Renal cortical epithelial cell (primary cell): ENCODE results near the gene KRTAP12-1. TPM values are rescaled to one million over a fixed set of nuclear protein-coding genes. Genes with fewer than 3 reads are reported as not detected.
"Not testable (repeated sequence)": the region's sequence is repeated elsewhere in the genome, so short reads cannot be mapped to it uniquely, and the experiment has no call there.

Experiments used
- DNase-seq: peaks from one replicate; pipeline ENCODE4 v3.0.0-alpha.2; 2011; ENCODE audit warnings: low read depth
- total RNA-seq: library from RNA; depleted of rRNA; stranded (reverse); fragments of >200 nt; gene quantifications from 2 replicates; pipeline ENCODE4 v1.2.3, GENCODE V29; 2014

Gene KRTAP12-1
- total RNA-seq, 1 donor from 2014 or later = not detected

DNA sequence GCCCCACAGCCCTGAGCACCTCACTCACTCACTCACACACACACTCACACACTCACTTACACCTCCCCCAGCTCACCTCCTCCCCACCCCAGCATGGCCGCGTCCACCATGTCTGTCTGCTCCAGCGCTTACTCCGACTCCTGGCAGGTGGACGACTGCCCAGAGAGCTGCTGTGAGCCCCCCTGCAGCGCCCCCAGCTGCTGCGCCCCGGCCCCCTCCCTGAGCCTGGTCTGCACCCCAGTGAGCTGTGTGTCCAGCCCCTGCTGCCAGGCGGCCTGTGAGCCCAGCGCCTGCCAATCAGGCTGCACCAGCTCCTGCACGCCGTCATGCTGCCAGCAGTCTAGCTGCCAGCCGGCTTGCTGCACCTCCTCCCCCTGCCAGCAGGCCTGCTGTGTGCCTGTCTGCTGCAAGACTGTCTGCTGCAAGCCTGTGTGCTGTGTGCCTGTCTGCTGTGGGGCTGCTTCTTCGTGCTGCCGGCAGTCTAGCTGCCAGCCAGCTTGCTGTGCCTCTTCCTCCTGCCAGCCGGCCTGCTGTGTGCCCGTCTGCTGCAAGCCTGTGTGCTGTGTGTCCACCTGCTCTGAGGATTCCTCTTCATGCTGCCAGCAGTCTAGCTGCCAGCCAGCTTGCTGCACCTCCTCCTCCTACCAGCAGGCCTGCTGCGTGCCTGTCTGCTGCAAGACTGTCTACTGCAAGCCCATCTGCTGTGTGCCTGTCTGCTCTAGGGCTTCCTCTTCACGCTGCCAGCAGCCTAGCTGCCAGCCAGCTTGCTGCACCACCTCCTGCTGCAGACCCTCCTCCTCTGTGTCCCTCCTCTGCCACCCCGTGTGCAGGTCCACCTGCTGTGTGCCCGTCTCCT, 35.4 kb downstream of the KRTAP12-1 start, which contains the start of gene KRTAP10-11:
Gene KRTAP10-11 (plus strand): TSS at position 49 of the 856 bp plus-strand sequence. CDS start 45 bp downstream, at position 94.
- not testable (repeated sequence) for DNase-seq

DNA sequence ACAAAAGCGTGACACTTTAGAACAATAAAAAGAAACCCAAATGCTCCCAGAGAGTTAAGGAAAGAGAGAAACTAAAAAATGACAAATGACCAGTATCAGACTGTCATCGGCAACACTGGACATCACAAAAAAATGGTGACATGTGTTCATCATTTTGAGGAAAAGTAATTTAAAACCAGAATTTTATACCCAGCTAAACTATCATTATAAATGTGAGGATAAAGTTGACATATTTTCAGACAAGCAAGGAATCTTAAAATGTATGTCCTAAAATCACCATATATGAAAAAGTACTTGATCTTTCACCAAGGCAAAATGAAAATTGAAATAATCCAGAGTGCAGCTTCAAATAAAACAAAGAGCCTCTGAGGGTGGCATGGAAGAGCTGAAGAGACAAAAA, 37.1 kb downstream of the KRTAP12-1 start:
- no peak for DNase-seq

DNA sequence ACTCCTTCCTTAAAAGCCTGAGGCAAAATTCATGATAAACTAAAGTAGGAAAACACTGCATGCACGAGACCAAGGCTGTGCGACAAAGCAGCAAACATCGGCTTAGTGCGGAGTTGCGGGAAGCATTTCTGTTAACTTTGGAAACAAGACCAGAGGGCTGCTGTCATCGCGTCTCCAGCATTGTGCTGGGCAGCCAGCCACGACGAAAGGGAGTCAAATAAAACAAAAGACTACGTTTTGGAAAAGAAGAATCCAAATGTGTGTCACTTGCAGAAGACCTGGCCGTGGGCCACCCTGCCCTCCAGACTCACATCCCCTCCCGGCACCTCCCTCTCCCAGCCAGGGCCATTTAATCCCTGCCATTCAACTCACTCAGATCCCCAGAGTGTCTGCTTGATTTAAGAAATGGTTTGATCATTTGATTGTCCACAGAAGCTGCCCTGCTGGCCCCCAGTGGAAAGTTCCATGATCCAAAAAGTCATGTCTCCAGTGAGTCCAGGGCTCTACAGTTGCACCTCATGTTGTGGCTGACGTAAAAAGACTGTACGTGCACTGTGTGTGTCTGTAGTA, 38.1 kb downstream of the KRTAP12-1 start:
- no peak for DNase-seq

- no peak for DNase-seq
These were observed 41.2 kb downstream of the KRTAP12-1 start for GRCh38 chr21:44640761-44641160.

DNA sequence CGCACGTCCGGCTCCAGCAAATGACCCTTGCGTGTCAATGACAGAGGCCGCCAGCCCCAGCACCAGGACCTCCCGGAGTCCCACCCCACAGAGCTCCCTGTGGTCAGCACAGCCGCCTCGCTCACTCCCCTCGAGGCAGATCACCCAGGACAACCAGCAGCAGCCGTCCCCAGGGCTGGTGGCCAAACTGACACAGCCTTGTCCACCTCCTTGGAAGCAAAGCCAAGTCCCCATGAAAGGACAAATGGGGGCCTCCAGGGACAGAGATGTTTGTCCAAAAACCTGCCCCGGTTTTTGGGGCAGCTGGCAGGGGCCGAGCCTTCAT, 42.7 kb downstream of the KRTAP12-1 start:
- no peak for DNase-seq

- not testable (repeated sequence) for DNase-seq
These were observed 43.2 kb downstream of the KRTAP12-1 start for GRCh38 chr21:44638506-44639330.

- DNase-seq = not testable (repeated sequence)
These were observed 44.1 kb downstream of the KRTAP12-1 start for GRCh38 chr21:44637851-44638348.

- no peak for DNase-seq
These were observed 44.7 kb downstream of the KRTAP12-1 start, which contains the start of gene KRTAP10-10 for GRCh38 chr21:44637018-44637850. TSS of gene KRTAP10-10 (plus strand) at chr21:44637356. CDS start at chr21:44637418, 62 bp downstream.

- no peak for DNase-seq
These were observed 45.5 kb downstream of the KRTAP12-1 start for GRCh38 chr21:44636209-44637017.

- DNase-seq = no peak
These were observed 49.9 kb downstream of the KRTAP12-1 start for GRCh38 chr21:44632067-44632466.

Other genes starting within 250 kb of the KRTAP12-1 start
- gene LRRC3, start 226.7 kb downstream of the KRTAP12-1 start, total RNA-seq = 0.52 and 3.1 TPM in 2 replicates
- not detected in 2 replicates for gene KRTAP10-1, start 142.0 kb downstream of the KRTAP12-1 start, total RNA-seq
- not detected in 2 replicates for gene KRTAP10-2, start 130.7 kb downstream of the KRTAP12-1 start, total RNA-seq
- not detected in 2 replicates for gene KRTAP10-3, start 123.4 kb downstream of the KRTAP12-1 start, total RNA-seq
- gene KRTAP10-4, start 108.4 kb downstream of the KRTAP12-1 start, total RNA-seq = not detected in 2 replicates
- not detected in 2 replicates for gene KRTAP10-5, start 101.6 kb downstream of the KRTAP12-1 start, total RNA-seq
- gene KRTAP10-6, start 89.7 kb downstream of the KRTAP12-1 start, total RNA-seq = not detected in 2 replicates
- gene KRTAP10-7, start 81.6 kb downstream of the KRTAP12-1 start, total RNA-seq = not detected in 2 replicates
- gene KRTAP10-8, start 70.1 kb downstream of the KRTAP12-1 start, total RNA-seq = not detected in 2 replicates
- not detected in 2 replicates for gene KRTAP10-9, start 55.1 kb downstream of the KRTAP12-1 start, total RNA-seq
- gene KRTAP10-10, start 44.8 kb downstream of the KRTAP12-1 start, total RNA-seq = not detected in 2 replicates
- gene KRTAP10-11, start 35.7 kb downstream of the KRTAP12-1 start, total RNA-seq = not detected in 2 replicates
- gene KRTAP12-4, start 27.5 kb downstream of the KRTAP12-1 start, total RNA-seq = not detected in 2 replicates
- not detected in 2 replicates for gene KRTAP12-3, start 24.2 kb downstream of the KRTAP12-1 start, total RNA-seq
- not detected in 2 replicates for gene KRTAP12-2, start 15.2 kb downstream of the KRTAP12-1 start, total RNA-seq
- not detected in 2 replicates for gene KRTAP10-12, start 15.0 kb upstream of the KRTAP12-1 start, total RNA-seq
- not detected in 2 replicates for gene TSPEAR, start 29.4 kb upstream of the KRTAP12-1 start, total RNA-seq
- gene UBE2G2, start 119.7 kb upstream of the KRTAP12-1 start, total RNA-seq = 45.3 and 87.8 TPM in 2 replicates
- 72.8 and 74.5 TPM in 2 replicates for gene SUMO3, start 135.9 kb upstream of the KRTAP12-1 start, total RNA-seq
- 617 and 707 TPM in 2 replicates for gene PTTG1IP, start 191.5 kb upstream of the KRTAP12-1 start, total RNA-seq
- gene ITGB2, start 238.7 kb upstream of the KRTAP12-1 start, total RNA-seq = 6.1 and 8.8 TPM in 2 replicates